ENCODE data around the gene LNP1. TPM values are rescaled to one million over a fixed set of nuclear protein-coding genes. Genes with fewer than 3 reads are reported as not detected.
A peak's percentile ranks its signal among the peaks of the same experiment; 100 is the strongest.

Gene LNP1
- total RNA-seq, 1 donor from 2014 or later = 2.8 TPM

- Mint-ChIP-seq H3K4me1 (ENCODE audit: low read depth) (peaks cover 32% of the 10 kb centered on the region), H3K9me3 (peaks cover 28% of the 10 kb centered on the region), H3K27me3 (ENCODE audit: low read depth) (no peaks in the 10 kb centered on the region), H3K4me3 (ENCODE audit: low read depth) (peak overlapping the region; percentile 90), H3K36me3 (ENCODE audit: low read depth) (peaks cover 44% of the 10 kb centered on the region), H3K27ac (no peak overlapping the region)
- intact Hi-C loops (cut with micrococcal nuclease) = loop anchor here (5.0 to 10.0 kb wide), 6 partner anchors 86 to 1849 kb away; partner anchors contain the start of gene PCNP
- DNase-seq (ENCODE audit: low spot score) = no peak
These were observed 2.3 kb downstream of the LNP1 start for GRCh38 chr3:100403362-100404249.

- Mint-ChIP-seq H3K36me3 (ENCODE audit: low read depth) (peaks cover 42% of the 10 kb centered on the region), H3K27ac (no peak overlapping the region), H3K4me1 (ENCODE audit: low read depth) (peaks cover 28% of the 10 kb centered on the region), H3K27me3 (ENCODE audit: low read depth) (no peaks in the 10 kb centered on the region), H3K9me3 (peaks cover 32% of the 10 kb centered on the region), H3K4me3 (ENCODE audit: low read depth) (no peak overlapping the region)
- DNase-seq (ENCODE audit: low spot score) = no peak
- intact Hi-C loops (cut with micrococcal nuclease) = loop anchor here (5.0 to 10.0 kb wide), 6 partner anchors 87 to 1849 kb away; partner anchors contain the start of gene PCNP
These were observed 2.9 kb downstream of the LNP1 start for GRCh38 chr3:100404250-100404548.

DNA sequence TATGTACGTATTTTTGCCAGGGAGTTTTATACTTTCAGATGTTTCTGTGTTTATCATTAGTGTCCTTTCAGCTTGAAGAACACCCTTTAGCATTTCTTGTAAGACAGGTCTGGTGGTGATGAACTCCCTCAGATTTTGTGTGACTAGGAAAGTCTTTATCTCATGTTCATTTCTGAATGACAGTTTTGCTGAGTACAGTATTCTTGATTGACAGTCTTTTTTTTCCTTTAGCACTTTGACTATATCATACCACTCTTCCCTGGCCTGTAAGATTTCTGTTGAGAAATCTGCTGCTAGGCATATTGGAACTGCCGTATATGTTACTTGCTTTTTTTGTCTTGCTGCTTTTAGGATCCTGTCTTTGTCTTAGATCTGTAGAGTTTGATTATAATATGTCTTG, 5.8 kb downstream of the LNP1 start:
- Mint-ChIP-seq H3K27ac (no peak overlapping the region), H3K4me1 (ENCODE audit: low read depth) (peaks cover 18% of the 10 kb centered on the region), H3K9me3 (peaks cover 38% of the 10 kb centered on the region), H3K36me3 (ENCODE audit: low read depth) (peaks cover 47% of the 10 kb centered on the region), H3K27me3 (ENCODE audit: low read depth) (no peaks in the 10 kb centered on the region), H3K4me3 (ENCODE audit: low read depth) (no peak overlapping the region)
- intact Hi-C loops (cut with micrococcal nuclease) = loop anchor here (10.0 kb wide), 2 partner anchors 332 to 1852 kb away; no protein-coding TSS in a partner anchor
- no peak for DNase-seq (ENCODE audit: low spot score)

DNA sequence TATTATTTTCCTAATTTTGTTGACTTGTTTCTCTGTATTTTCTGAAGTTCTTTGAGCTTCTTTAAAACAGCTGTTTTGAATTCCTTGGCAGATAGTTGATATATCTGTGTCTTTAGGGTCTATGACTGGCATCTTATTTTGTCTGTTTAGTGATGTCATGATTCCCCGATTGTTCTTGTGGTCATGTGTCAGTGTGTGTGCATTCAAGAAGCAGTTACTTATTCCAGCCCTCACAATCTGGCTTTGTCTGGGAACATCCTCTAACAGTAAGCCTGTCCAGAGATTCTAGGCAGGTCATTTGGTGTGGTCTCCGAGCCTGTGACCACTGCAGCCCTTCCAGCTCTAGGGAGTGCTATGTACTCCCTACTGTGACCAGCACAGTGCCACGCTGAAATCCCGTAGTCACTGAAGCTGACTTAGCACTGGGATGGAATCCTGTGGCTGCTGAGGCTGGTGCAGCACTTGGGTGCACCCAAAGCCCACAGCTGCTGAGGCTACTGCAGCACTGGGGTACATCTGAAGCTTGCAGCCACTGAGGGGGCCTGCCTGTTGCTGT, 6.7 kb downstream of the LNP1 start:
- intact Hi-C loops (cut with micrococcal nuclease) = loop anchor here (10.0 kb wide), 2 partner anchors 333 to 1853 kb away; no protein-coding TSS in a partner anchor
- no peak for DNase-seq (ENCODE audit: low spot score)
- H3K9me3 Mint-ChIP-seq = peaks cover 38% of the 10 kb centered on the region
- H3K27ac Mint-ChIP-seq = no peak overlapping the region
- H3K4me1 Mint-ChIP-seq (ENCODE audit: low read depth) = peaks cover 12% of the 10 kb centered on the region
- H3K4me3 Mint-ChIP-seq (ENCODE audit: low read depth) = no peak overlapping the region
- H3K36me3 Mint-ChIP-seq (ENCODE audit: low read depth) = peaks cover 52% of the 10 kb centered on the region
- H3K27me3 Mint-ChIP-seq (ENCODE audit: low read depth) = no peaks in the 10 kb centered on the region

DNA sequence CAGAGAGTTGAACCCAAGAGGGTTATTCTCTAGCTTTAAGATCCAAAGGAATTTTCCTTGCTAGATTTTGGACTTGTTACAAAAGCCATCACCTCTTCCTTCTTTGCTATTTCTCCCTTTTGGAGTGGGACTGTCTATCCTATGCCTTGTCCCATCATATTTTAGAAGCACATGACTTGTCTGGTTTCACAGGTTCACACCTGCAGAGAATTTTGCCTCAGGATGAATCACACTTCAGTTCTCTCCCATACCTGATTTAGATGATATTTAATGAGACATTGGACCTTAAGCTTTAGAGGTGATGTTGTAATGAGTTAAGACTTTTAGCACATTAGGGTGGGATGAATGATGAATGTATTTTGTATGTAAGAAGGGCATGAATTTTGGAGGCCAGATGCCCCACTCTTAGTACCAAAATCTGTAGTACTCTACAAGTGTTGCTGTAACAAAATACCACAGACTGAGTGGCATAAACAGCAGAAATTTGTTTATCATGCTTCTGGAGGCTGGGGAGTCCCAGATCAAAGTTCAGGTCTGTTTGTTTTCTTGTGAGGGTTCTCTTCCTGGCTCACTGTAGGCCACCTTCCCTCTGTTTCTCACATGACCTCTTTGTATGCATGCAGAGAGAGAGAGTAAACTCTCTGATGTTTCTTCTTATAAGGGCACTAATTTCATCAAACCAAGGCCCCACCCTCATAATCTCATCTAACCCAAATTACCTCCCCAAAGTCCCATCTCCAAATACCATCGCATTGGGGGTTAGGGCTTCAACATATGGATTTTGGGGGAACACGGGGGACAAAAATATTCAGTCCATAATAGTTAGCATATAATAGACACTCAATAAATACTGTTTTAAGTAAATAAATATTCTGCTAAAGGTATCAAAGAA, 10.0 kb downstream of the LNP1 start:
- Mint-ChIP-seq H3K4me1 (ENCODE audit: low read depth) (peaks cover 5% of the 10 kb centered on the region), H3K36me3 (ENCODE audit: low read depth) (peaks cover 40% of the 10 kb centered on the region), H3K27me3 (ENCODE audit: low read depth) (peaks cover 1% of the 10 kb centered on the region)

GRCh38 chr3:100412912-100413590, 11.7 kb downstream of the LNP1 start:
- intact Hi-C loops (cut with micrococcal nuclease) = no loop called here
- Mint-ChIP-seq H3K4me1 (ENCODE audit: low read depth) (peaks cover 5% of the 10 kb centered on the region), H3K36me3 (ENCODE audit: low read depth) (peaks cover 26% of the 10 kb centered on the region), H3K27ac (no peak overlapping the region), H3K9me3 (peaks cover 12% of the 10 kb centered on the region), H3K4me3 (ENCODE audit: low read depth) (no peak overlapping the region), H3K27me3 (ENCODE audit: low read depth) (peaks cover 1% of the 10 kb centered on the region)
- no peak for DNase-seq (ENCODE audit: low spot score)

More for the DNA sequence above, 10.0 kb downstream of the LNP1 start:
- Mint-ChIP-seq H3K27ac (no peak overlapping the region), H3K9me3 (peaks cover 25% of the 10 kb centered on the region), H3K4me3 (ENCODE audit: low read depth) (no peak overlapping the region)
- intact Hi-C loops (cut with micrococcal nuclease) = no loop called here
- DNase-seq (ENCODE audit: low spot score) = no peak

DNA sequence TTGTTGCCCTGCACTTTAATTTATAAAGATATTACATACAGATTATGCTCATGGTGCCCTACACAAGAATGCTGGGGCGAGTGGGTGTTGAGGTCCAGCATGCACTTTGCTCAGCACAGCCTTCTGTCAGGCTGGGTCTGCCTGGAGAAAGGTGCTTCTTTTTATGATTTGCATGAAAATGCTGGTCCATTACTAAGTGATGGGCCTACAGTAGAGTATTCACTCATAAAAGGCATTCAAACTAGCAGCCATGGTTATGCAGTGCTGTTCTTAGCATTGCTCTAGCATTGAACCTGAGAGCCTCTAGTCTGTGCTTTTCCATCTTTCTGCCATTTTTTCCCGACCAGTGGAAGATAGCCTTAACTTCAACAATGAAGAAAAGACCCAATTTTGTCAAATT, 12.3 kb downstream of the LNP1 start:
- H3K4me3 Mint-ChIP-seq (ENCODE audit: low read depth) = no peak overlapping the region
- DNase-seq (ENCODE audit: low spot score) = no peak
- peaks cover 10% of the 10 kb centered on the region for H3K9me3 Mint-ChIP-seq
- H3K36me3 Mint-ChIP-seq (ENCODE audit: low read depth) = peaks cover 23% of the 10 kb centered on the region
- intact Hi-C loops (cut with micrococcal nuclease) = no loop called here
- H3K4me1 Mint-ChIP-seq (ENCODE audit: low read depth) = peaks cover 5% of the 10 kb centered on the region
- peaks cover 1% of the 10 kb centered on the region for H3K27me3 Mint-ChIP-seq (ENCODE audit: low read depth)
- no peak overlapping the region for H3K27ac Mint-ChIP-seq

DNA sequence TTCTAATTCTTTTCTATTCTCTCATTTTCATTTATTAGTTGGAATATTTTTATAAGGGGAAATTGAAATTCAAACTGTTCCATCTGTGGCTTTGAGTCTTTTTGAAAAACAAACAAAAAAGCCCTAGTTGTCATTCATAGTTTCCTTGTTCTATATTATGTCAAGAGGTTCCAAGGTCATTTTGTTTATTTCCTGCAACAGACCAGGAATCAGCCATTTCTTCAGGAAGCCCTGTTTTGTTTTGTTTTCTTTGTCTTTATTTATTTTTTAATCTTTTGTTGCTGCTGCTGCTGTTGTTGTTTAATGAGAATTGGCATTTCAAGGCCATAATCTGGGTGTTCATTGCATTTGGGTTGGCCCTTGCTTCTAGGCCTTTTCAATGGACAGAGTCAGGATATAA, 14.8 kb downstream of the LNP1 start:
- H3K4me3 Mint-ChIP-seq (ENCODE audit: low read depth) = no peak overlapping the region
- no peak overlapping the region for H3K27ac Mint-ChIP-seq
- H3K36me3 Mint-ChIP-seq (ENCODE audit: low read depth) = peaks cover 10% of the 10 kb centered on the region
- H3K9me3 Mint-ChIP-seq = peaks cover 4% of the 10 kb centered on the region
- intact Hi-C loops (cut with micrococcal nuclease) = no loop called here
- peaks cover 5% of the 10 kb centered on the region for H3K4me1 Mint-ChIP-seq (ENCODE audit: low read depth)
- no peak for DNase-seq (ENCODE audit: low spot score)
- peaks cover 5% of the 10 kb centered on the region for H3K27me3 Mint-ChIP-seq (ENCODE audit: low read depth)

- no peak for DNase-seq (ENCODE audit: low spot score)
- peaks cover 5% of the 10 kb centered on the region for H3K4me1 Mint-ChIP-seq (ENCODE audit: low read depth)
- H3K27ac Mint-ChIP-seq = no peak overlapping the region
- intact Hi-C loops (cut with micrococcal nuclease) = no loop called here
- no peak overlapping the region for H3K4me3 Mint-ChIP-seq (ENCODE audit: low read depth)
- peaks cover 5% of the 10 kb centered on the region for H3K27me3 Mint-ChIP-seq (ENCODE audit: low read depth)
- no peaks in the 10 kb centered on the region for H3K9me3 Mint-ChIP-seq
- peaks cover 5% of the 10 kb centered on the region for H3K36me3 Mint-ChIP-seq (ENCODE audit: low read depth)
These were observed 15.5 kb downstream of the LNP1 start for GRCh38 chr3:100416863-100417262.

DNA sequence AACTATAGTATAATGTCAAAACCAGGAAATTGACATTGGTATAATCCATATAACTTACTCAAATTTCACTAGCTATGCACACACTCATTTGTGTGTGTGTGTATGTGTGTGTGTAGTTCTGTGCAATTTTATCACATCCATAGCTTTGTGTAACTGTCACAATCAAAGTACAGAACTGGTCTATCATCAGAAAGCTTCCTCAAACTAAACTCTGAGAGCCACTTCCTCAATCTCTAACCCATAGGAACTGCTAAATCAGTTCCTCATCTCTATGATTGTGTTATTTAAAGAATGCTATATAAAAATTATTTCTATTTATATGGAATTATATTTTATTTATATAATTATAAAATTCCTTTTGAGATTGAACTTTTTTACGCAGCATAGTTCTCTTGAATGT, 18.1 kb downstream of the LNP1 start:
- intact Hi-C loops (cut with micrococcal nuclease) = no loop called here
- Mint-ChIP-seq H3K9me3 (no peaks in the 10 kb centered on the region), H3K36me3 (ENCODE audit: low read depth) (no peaks in the 10 kb centered on the region), H3K4me1 (ENCODE audit: low read depth) (no peaks in the 10 kb centered on the region), H3K27me3 (ENCODE audit: low read depth) (peaks cover 9% of the 10 kb centered on the region), H3K4me3 (ENCODE audit: low read depth) (no peak overlapping the region), H3K27ac (no peak overlapping the region)
- no peak for DNase-seq (ENCODE audit: low spot score)

DNA sequence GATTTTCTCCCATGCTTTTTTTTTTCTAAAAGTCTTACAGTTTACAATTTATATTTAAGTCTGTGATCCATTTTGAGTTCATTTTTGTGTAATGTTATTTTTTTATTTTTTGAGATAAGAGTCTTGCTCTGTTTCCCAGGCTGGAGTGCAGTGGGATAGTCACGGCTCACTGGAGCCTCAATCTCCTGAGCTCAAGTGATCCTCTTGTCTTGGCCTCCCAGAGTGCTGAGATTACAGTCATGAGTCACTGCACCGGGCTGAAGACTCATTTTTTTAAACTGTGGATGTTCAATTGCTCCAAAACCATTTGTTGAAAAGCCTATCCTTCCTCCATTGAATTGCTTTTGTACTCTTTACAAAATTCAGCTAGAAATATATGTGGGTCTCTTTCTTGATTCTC, 19.5 kb downstream of the LNP1 start:
- Mint-ChIP-seq H3K9me3 (no peaks in the 10 kb centered on the region), H3K4me3 (ENCODE audit: low read depth) (no peak overlapping the region), H3K4me1 (ENCODE audit: low read depth) (no peaks in the 10 kb centered on the region), H3K36me3 (ENCODE audit: low read depth) (no peaks in the 10 kb centered on the region), H3K27me3 (ENCODE audit: low read depth) (peaks cover 11% of the 10 kb centered on the region), H3K27ac (no peak overlapping the region)
- DNase-seq (ENCODE audit: low spot score) = no peak
- intact Hi-C loops (cut with micrococcal nuclease) = no loop called here

DNA sequence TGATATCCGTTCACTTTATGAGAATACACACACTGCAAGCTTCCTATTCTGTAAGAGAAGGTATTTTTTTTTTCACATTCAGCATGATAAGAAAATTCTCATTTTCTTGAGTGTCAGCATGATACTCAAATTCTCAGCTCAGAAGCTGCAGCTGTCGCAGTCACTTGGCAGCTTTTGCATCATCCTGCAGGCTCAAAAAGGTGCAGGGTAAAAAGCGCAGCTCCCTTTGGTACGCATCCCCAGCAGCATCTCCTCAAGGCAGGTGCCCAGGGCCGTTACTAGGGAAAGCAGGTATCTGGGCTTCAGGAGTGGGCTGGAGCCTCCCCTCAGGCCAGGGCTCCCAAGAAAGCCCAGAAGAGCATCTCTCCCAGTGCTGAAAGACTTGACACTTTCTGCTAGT, 22.3 kb downstream of the LNP1 start:
- Mint-ChIP-seq H3K4me3 (ENCODE audit: low read depth) (no peak overlapping the region), H3K27ac (no peak overlapping the region), H3K4me1 (ENCODE audit: low read depth) (no peaks in the 10 kb centered on the region), H3K27me3 (ENCODE audit: low read depth) (peaks cover 12% of the 10 kb centered on the region), H3K9me3 (no peaks in the 10 kb centered on the region), H3K36me3 (ENCODE audit: low read depth) (no peaks in the 10 kb centered on the region)
- no peak for DNase-seq (ENCODE audit: low spot score)
- intact Hi-C loops (cut with micrococcal nuclease) = no loop called here
